ENCODE data around the gene IRAK1BP1. TPM values are rescaled to one million over a fixed set of nuclear protein-coding genes. Genes with fewer than 3 reads are reported as not detected.

The IRAK1BP1 gene, protein sequence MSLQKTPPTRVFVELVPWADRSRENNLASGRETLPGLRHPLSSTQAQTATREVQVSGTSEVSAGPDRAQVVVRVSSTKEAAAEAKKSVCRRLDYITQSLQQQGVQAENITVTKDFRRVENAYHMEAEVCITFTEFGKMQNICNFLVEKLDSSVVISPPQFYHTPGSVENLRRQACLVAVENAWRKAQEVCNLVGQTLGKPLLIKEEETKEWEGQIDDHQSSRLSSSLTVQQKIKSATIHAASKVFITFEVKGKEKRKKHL
- 3.2 and 5.8 TPM in 2 replicates for total RNA-seq

GRCh38 chr6:78867370-78868040 is at the start of gene IRAK1BP1:
Gene IRAK1BP1, plus strand, starts transcription at chr6:78867551. Its CDS starts 26 bp downstream, at chr6:78867577.

Other genes with a start within 250 kb of the IRAK1BP1 start
- 6.6 and 11.5 TPM in 2 replicates for gene PHIP, start 210.7 kb downstream of the IRAK1BP1 start, total RNA-seq

Measured in myometrial cell (primary cell).